Transverse colon (tissue), 4 donors: ENCODE data around the gene IZUMO2.

ENCODE experiments used
- CTCF ChIP-seq, 5 experiments: fragments of 200-600 bp in 3 of 5; fragments of 450-650 bp in 2 of 5; sonication (generic) in 3 of 5; IDR thresholded peaks; 1 replicate in 2 of 5; 2 replicates in 3 of 5; pipeline ENCODE4 v1.5.1; 2016 to 2017; ENCODE audit warnings: antibody characterized with exemption in 5 of 5, inconsistent platforms in 3 of 5, mild to moderate bottlenecking in 2 of 5, moderate library complexity in 1 of 5
- EP300 ChIP-seq: sonication (generic); formaldehyde crosslinking; IDR thresholded peaks from one replicate; pipeline ENCODE4 v1.6.1; 2017; ENCODE audit warnings: antibody characterized with exemption, low read depth
- POLR2A ChIP-seq: fragments of 450-650 bp; IDR thresholded peaks from one replicate; pipeline ENCODE4 v1.6.1; 2016; ENCODE audit warnings: antibody characterized with exemption, mild to moderate bottlenecking, moderate library complexity
- POLR2AphosphoS5 ChIP-seq, 3 donors: sonication (generic); formaldehyde crosslinking; IDR thresholded peaks; one replicate each; pipeline ENCODE4 v1.6.1; 2016; ENCODE audit warnings: antibody characterized with exemption in 3 of 3

- TF ChIP-seq CTCF (IDR thresholded peaks at IDR 0.05) (no peak), EP300 (no peak), POLR2A (no peak), POLR2AphosphoS5 (IDR thresholded peaks at IDR 0.05) (no peak)
These were observed 34.3 kb upstream of the IZUMO2 start for GRCh38 chr19:50197348-50197747.
